GM12864 (cell line): ENCODE measurements around the gene CPED1.

Source experiments
- DNase-seq: peaks from one replicate; pipeline ENCODE4 v3.0.0-alpha.2; 2011; ENCODE audit warnings: low read depth
- H3K4me3 ChIP-seq: 2 replicates; pipeline ENCODE4 v1.5.1; 2011; ENCODE audit warnings: mild to moderate bottlenecking, low read depth, low read length, control low read depth
- TF ChIP-seq, protein P1 (sequence below): IDR thresholded peaks from 2 replicates; pipeline ENCODE4 v1.5.1; 2011; ENCODE audit warnings: low read depth, mild to moderate bottlenecking, moderate library complexity, low read length, control low read depth, inconsistent platforms; ENCODE audit errors: missing control alignments

The CPED1 gene

DNA sequence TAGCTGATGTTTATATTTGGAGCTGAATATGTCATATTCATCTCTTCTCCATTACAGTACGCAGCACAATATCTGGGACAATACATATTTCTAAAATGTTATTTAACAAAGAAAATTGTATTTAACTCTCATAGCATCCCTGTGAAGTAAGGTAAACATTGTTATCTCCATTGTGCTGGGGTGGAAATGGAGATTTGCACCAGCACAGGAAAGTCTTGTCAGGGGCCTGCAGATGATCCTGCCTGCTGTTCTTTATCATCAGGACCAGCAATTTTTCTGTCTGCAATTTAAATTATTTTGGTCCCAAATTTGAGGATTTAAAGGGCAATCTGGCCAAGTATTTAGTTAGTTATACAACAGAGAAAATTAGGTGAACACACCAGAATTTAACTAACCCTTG is 144.4 kb downstream of the CPED1 start:
- no peak overlapping the region for H3K4me3 ChIP-seq
- TF ChIP-seq, protein P1, sequence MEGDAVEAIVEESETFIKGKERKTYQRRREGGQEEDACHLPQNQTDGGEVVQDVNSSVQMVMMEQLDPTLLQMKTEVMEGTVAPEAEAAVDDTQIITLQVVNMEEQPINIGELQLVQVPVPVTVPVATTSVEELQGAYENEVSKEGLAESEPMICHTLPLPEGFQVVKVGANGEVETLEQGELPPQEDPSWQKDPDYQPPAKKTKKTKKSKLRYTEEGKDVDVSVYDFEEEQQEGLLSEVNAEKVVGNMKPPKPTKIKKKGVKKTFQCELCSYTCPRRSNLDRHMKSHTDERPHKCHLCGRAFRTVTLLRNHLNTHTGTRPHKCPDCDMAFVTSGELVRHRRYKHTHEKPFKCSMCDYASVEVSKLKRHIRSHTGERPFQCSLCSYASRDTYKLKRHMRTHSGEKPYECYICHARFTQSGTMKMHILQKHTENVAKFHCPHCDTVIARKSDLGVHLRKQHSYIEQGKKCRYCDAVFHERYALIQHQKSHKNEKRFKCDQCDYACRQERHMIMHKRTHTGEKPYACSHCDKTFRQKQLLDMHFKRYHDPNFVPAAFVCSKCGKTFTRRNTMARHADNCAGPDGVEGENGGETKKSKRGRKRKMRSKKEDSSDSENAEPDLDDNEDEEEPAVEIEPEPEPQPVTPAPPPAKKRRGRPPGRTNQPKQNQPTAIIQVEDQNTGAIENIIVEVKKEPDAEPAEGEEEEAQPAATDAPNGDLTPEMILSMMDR: no peak
- DNase-seq: no peak

DNA sequence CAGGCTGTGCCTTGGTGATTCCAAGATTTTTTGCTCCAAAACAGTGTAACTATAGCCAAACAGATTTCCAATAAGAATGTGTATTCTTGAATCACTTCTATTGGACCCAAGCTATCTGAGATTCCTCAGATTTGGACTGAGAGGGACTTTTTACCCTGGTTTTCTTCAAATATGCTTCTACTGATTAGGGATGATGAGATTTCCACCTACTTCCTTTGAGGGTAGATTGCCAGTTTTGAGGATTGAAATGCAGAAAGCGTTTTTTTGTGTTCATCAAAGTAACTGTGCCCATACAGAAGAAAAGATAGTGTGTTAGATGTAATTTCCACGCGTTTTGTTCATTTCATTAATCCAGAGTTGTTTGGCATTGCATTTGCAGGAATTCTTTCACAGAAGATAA is 144.9 kb downstream of the CPED1 start:
- no peak overlapping the region for H3K4me3 ChIP-seq
- DNase-seq: no peak
- TF ChIP-seq, protein P1: no peak

DNA sequence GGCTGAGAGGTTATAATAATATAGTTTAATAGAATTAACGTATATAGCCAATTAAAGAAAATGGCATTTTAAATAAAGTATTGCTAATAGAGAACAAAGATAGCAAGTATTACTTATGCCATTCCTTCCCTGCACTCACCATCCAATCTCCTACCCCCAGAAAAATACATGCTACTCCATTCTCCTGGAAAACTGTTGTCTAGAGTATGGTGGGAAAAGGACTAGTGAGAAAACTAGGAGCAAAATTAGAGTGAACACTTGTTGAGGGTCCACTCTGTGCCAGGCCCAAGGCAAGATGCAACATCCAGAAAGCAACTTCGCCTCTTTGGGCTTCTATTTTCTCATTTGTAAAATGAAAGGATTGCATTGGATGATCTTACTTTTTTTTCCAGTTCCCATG is 149.1 kb downstream of the CPED1 start:
- TF ChIP-seq, protein P1: no peak
- DNase-seq: no peak
- no peak overlapping the region for H3K4me3 ChIP-seq

DNA sequence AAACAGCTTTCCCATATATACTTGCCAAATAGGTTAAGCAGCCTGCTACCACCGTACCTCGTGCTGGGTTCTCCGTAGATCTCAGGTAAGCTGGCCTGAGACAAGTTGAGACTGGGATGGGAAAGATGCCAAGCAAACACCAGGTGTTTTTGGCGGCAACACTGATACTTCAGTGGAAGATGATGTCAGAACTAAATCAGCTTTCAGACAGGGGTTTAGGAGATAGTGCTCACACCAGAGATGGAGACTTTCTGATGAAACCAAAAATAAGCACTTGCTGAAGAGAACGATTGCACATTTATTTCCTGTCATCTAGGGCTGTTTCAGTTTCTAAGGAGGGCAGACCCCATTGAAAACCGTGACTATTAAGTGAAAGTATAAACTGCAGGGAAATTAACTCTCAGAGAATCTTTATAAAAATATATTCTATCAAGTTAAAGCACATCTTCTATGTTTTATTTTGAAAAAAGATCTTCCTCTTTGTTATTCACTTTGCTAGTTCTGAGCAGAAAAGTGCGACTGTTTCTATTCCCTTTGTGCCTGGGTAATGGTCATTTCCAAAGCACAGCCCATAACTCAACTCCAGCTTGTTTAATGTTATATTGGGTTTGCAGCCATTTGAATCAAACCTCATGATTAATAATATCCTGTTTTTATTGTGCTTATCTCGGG is 149.9 kb downstream of the CPED1 start:
- DNase-seq: peak; percentile 59
- peak overlapping the region; percentile 14; the same call in 1 of the 2 replicates for H3K4me3 ChIP-seq
- TF ChIP-seq, protein P1: no peak

DNA sequence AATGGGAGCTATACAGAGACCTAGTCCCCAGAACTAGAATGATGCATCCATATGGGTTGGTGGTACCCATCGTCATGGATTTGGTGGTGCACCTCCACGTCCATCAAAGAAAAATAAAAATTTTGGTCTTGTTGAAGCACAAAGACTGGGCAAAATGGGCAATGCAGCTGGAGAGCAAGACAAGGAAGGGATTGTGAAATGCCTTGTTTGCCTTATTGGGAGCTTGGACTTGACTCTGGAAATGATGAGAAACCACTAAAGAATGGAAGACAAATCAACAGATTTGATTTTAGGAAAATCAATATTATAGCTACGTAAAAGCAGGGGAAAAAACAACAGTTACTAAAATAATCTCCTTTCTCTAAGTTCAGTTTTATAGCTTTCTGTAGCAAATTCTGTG is 150.9 kb downstream of the CPED1 start:
- DNase-seq: no peak
- TF ChIP-seq, protein P1: no peak
- H3K4me3 ChIP-seq: no peak overlapping the region

DNA sequence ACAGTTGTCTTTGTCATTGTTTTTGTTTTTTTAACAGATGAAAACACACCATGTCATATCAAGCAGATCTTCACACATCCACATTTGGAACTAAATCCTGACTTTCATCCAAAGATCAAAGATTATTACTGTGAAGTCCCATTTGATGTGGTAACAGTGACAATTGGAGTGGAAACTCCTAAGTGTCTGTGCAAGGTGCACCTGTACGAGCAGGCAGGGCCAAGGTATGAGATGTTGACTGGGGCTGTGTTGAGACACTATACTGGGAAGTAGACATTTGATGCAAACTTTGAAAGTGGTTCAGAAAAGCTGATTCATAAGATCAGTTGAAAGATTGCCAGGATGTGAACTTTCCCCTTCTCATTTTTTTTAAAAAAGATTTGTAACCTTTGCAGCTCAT is 152.3 kb downstream of the CPED1 start:
- TF ChIP-seq, protein P1: no peak
- no peak overlapping the region for H3K4me3 ChIP-seq
- DNase-seq: no peak

DNA sequence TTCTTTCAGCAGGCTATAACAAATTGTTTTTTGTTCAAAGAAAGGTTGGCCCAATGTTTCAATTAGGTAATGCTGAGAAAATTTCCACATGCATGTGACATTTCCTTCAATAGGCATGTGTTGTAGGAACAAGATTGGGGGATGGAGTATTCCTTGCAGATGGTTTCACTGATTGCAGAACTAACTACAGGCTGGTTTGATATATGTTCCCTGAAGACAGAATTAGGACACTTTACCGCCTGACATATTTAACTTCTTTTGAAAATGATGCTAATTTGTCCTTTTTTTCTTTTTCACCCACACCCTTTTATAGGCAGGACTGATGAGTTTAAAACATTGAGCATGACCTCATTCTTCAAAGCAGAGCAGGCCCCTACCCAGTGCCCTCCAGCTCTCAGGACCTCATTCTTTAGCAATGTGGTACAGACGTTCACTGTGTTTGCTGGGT is 163.3 kb downstream of the CPED1 start:
- DNase-seq: no peak
- no peak overlapping the region for H3K4me3 ChIP-seq
- TF ChIP-seq, protein P1: no peak
